IMR-90 (cell line): ENCODE data around the gene IL12A. TPM values are rescaled to one million over a fixed set of nuclear protein-coding genes. Genes with fewer than 3 reads are reported as not detected.

Source experiments
- ATAC-seq: fragments of 200-7000 bp; cut with Tn5 transposase; 2 replicates; pipeline ENCODE4 v1.9.1; 2020; ENCODE audit warnings: low read depth, mild to moderate bottlenecking, moderate library complexity
- BruUV-seq: library from RNA; stranded (reverse); fragments of 400-500 nt; replicated peaks from 2 replicates; lab custom pipeline; 2021; lab: Mats Ljungman, UMichigan
- CTCF ChIA-PET: fragments of 300-600 bp; formaldehyde crosslinking; extraction: SDS; loops from one replicate; lab custom pipeline; 2021; ENCODE audit warnings: antibody characterized with exemption; lab: Yijun Ruan, JAX
- POLR2A ChIA-PET: fragments of 300-600 bp; sonication (Branson Sonifier 250); formaldehyde crosslinking; loops from one replicate; lab custom pipeline; 2022; ENCODE audit warnings: antibody characterized with exemption; ENCODE audit not compliant: unreplicated experiment; lab: Charles Lee
- DNase-seq: peaks from one replicate; pipeline ENCODE4 v3.0.0; 2013
- H2AFZ ChIP-seq: replicated peaks from 2 replicates; pipeline ENCODE3; 2013; ENCODE audit warnings: low read length, mild to moderate bottlenecking; ENCODE audit not compliant: poor library complexity
- H2AK5ac ChIP-seq: 2 replicates; pipeline ENCODE4 v1.6.1; 2013; ENCODE audit warnings: low read depth, low read length, inconsistent platforms
- H2AK9ac ChIP-seq: replicated peaks from 2 replicates; pipeline ENCODE3; 2013; ENCODE audit warnings: mild to moderate bottlenecking, low read depth, low read length, moderate library complexity; ENCODE audit not compliant: poor library complexity
- H2BK120ac ChIP-seq: 2 replicates; pipeline ENCODE4 v1.6.1; 2013; ENCODE audit warnings: low read depth, low read length, inconsistent platforms
- H2BK15ac ChIP-seq: 3 replicates; pipeline ENCODE4 v1.6.1; 2013; ENCODE audit warnings: low read depth, low read length, inconsistent platforms
- H2BK20ac ChIP-seq: 2 replicates; pipeline ENCODE4 v1.6.1; 2013; ENCODE audit warnings: low read depth, mild to moderate bottlenecking, inconsistent platforms, low read length, moderate library complexity
- H2BK5ac ChIP-seq: 2 replicates; pipeline ENCODE4 v1.6.1; 2013; ENCODE audit warnings: mild to moderate bottlenecking, low read depth, low read length, inconsistent platforms; ENCODE audit not compliant: poor library complexity, severe bottlenecking
- H3K14ac ChIP-seq: replicated peaks from 2 replicates; pipeline ENCODE4 v1.6.1; 2013; ENCODE audit warnings: low read depth, low read length, inconsistent platforms
- H3K18ac ChIP-seq: 2 replicates; pipeline ENCODE4 v1.6.1; 2013; ENCODE audit warnings: low read depth, low read length, control low read depth
- H3K23ac ChIP-seq: 2 replicates; pipeline ENCODE4 v1.6.1; 2013; ENCODE audit warnings: low read depth, low read length, inconsistent platforms
- H3K27ac ChIP-seq: 2 replicates; pipeline ENCODE4 v1.5.1; 2013; ENCODE audit warnings: mild to moderate bottlenecking, control low read depth, low read length; ENCODE audit not compliant: insufficient read depth
- H3K27me3 ChIP-seq: 2 replicates; pipeline ENCODE4 v1.6.1; 2013; ENCODE audit warnings: low read length; ENCODE audit not compliant: control insufficient read depth, insufficient read depth
- H3K36me3 ChIP-seq: 2 replicates; pipeline ENCODE4 v1.6.1; 2013; ENCODE audit warnings: low read length, mixed read lengths; ENCODE audit not compliant: control insufficient read depth, insufficient read depth
- H3K4ac ChIP-seq: 2 replicates; pipeline ENCODE4 v1.6.1; 2013; ENCODE audit warnings: low read depth, low read length, inconsistent platforms
- H3K4me1 ChIP-seq: 2 replicates; pipeline ENCODE4 v1.6.1; 2013; ENCODE audit warnings: low read length, mixed read lengths; ENCODE audit not compliant: control insufficient read depth, insufficient read depth
- H3K4me2 ChIP-seq: 2 replicates; pipeline ENCODE4 v1.6.1; 2013; ENCODE audit warnings: low read depth, mild to moderate bottlenecking, control low read depth, low read length, moderate library complexity
- H3K4me3 ChIP-seq: 2 replicates; pipeline ENCODE4 v1.5.1; 2013; ENCODE audit warnings: low read depth, mild to moderate bottlenecking, control low read depth, low read length, moderate library complexity; ENCODE audit not compliant: insufficient read depth
- H3K56ac ChIP-seq: 2 replicates; pipeline ENCODE4 v1.6.1; 2013; ENCODE audit warnings: low read length, inconsistent platforms; ENCODE audit not compliant: insufficient read depth; ENCODE audit errors: extremely low read depth
- H3K79me1 ChIP-seq, 2 experiments: 2 replicates each; pipeline ENCODE4 v1.6.1; 2013; ENCODE audit warnings: low read length in 2 of 2, inconsistent platforms in 1 of 2, low read depth in 1 of 2
- H3K9ac ChIP-seq: 2 replicates; pipeline ENCODE4 v1.6.1; 2013; ENCODE audit warnings: low read depth, low read length, control low read depth
- H3K9me1 ChIP-seq: 2 replicates; pipeline ENCODE4 v1.6.1; 2013; ENCODE audit warnings: low read length, inconsistent platforms; ENCODE audit not compliant: insufficient read depth
- H3K9me3 ChIP-seq: 2 replicates; pipeline ENCODE4 v1.6.1; 2013; ENCODE audit warnings: low read length; ENCODE audit not compliant: control insufficient read depth, insufficient read depth
- H4K20me1 ChIP-seq: 2 replicates; pipeline ENCODE4 v1.6.1; 2013; ENCODE audit warnings: low read length, inconsistent platforms; ENCODE audit not compliant: insufficient read depth
- H4K5ac ChIP-seq: 2 replicates; pipeline ENCODE4 v1.6.1; 2013; ENCODE audit warnings: mild to moderate bottlenecking, low read depth, low read length, control low read depth
- H4K8ac ChIP-seq, 2 experiments: 2 replicates each; pipeline ENCODE4 v1.6.1; 2013; ENCODE audit warnings: low read depth in 2 of 2, low read length in 2 of 2, control low read depth in 1 of 2, inconsistent platforms in 1 of 2
- H4K91ac ChIP-seq: 2 replicates; pipeline ENCODE4 v1.6.1; 2013; ENCODE audit warnings: low read depth, low read length, inconsistent platforms; ENCODE audit not compliant: insufficient read depth
- BHLHE40 ChIP-seq: fragments of 150-350 bp; IDR thresholded peaks from 2 replicates; pipeline ENCODE4 v1.6.1; 2016; ENCODE audit warnings: mild to moderate bottlenecking, low read depth, low read length
- CEBPB ChIP-seq: IDR thresholded peaks from 2 replicates; pipeline ENCODE4 v1.6.1; 2012; ENCODE audit warnings: low read depth, low read length, improper control_type of control experiment
- CHD1 ChIP-seq: IDR thresholded peaks from 2 replicates; pipeline ENCODE4 v1.6.1; 2012; ENCODE audit warnings: low read depth, low read length, improper control_type of control experiment
- CTCF ChIP-seq: conservative IDR thresholded peaks from 2 replicates; pipeline ENCODE4 v1.5.1; 2012; ENCODE audit warnings: mild to moderate bottlenecking, low read depth, low read length, improper control_type of control experiment
- ELK1 ChIP-seq: fragments of 150-350 bp; IDR thresholded peaks from 2 replicates; pipeline ENCODE4 v1.6.1; 2016; ENCODE audit warnings: low read depth, mild to moderate bottlenecking, low read length, moderate library complexity, borderline replicate concordance
- FOS ChIP-seq: fragments of 150-350 bp; IDR thresholded peaks from 2 replicates; pipeline ENCODE4 v1.6.1; 2016; ENCODE audit warnings: low read depth, low read length
- MAFK ChIP-seq: IDR thresholded peaks from 2 replicates; pipeline ENCODE4 v1.6.1; 2012; ENCODE audit warnings: low read depth, low read length, improper control_type of control experiment
- MAZ ChIP-seq: IDR thresholded peaks from 2 replicates; pipeline ENCODE4 v1.6.1; 2012; ENCODE audit warnings: low read depth, mild to moderate bottlenecking, low read length, improper control_type of control experiment, moderate library complexity, borderline replicate concordance
- MXI1 ChIP-seq: IDR thresholded peaks from 2 replicates; pipeline ENCODE4 v1.6.1; 2012; ENCODE audit warnings: low read depth, mild to moderate bottlenecking, low read length, moderate library complexity, borderline replicate concordance
- NFE2L2 ChIP-seq: fragments of 150-350 bp; IDR thresholded peaks from 2 replicates; pipeline ENCODE4 v1.6.1; 2016; ENCODE audit warnings: low read depth, mild to moderate bottlenecking, low read length
- POLR2A ChIP-seq: IDR thresholded peaks from 2 replicates; pipeline ENCODE4 v1.6.1; 2012; ENCODE audit warnings: mild to moderate bottlenecking, low read depth, low read length
- RAD21 ChIP-seq: IDR thresholded peaks from 2 replicates; pipeline ENCODE4 v1.6.1; 2012; ENCODE audit warnings: low read length, improper control_type of control experiment
- RCOR1 ChIP-seq: IDR thresholded peaks from 2 replicates; pipeline ENCODE4 v1.6.1; 2012; ENCODE audit warnings: mild to moderate bottlenecking, low read length, improper control_type of control experiment; ENCODE audit not compliant: insufficient replicate concordance
- RFX5 ChIP-seq: IDR thresholded peaks from 2 replicates; pipeline ENCODE4 v1.8.0; 2012; ENCODE audit warnings: low read depth, mild to moderate bottlenecking, low read length, moderate library complexity
- SMC3 ChIP-seq: fragments of 150-350 bp; IDR thresholded peaks from 2 replicates; pipeline ENCODE4 v1.6.1; 2016; ENCODE audit warnings: low read depth, mild to moderate bottlenecking, antibody characterized with exemption, low read length, moderate library complexity
- USF2 ChIP-seq: fragments of 150-350 bp; IDR thresholded peaks from 2 replicates; pipeline ENCODE4 v1.6.1; 2017; ENCODE audit warnings: mild to moderate bottlenecking, antibody characterized with exemption, low read length, low read depth
- WGBS, 2 experiments: methylation state at CpG; one replicate each; pipeline versions ENCODE4 v1.1.5 to v1.1.7; 2013; ENCODE audit warnings: missing lambda C conversion rate in 2 of 2; ENCODE audit not compliant: insufficient read length in 1 of 2; ENCODE audit errors: extremely low coverage in 2 of 2; 5-methylcytosine and 5-hydroxymethylcytosine counted together
- dilution Hi-C: fragments of 300-500 bp; cut with HindIII; formaldehyde crosslinking; loops from one replicate; pipeline ENCODE4 v1.14.3; 2018; ENCODE audit warnings: low sequenced_read_pairs; ENCODE audit not compliant: unreplicated experiment
- in situ Hi-C: fragments of 300-500 bp; cut with MboI; formaldehyde crosslinking; loops from 3 replicates; pipeline ENCODE4 v1.14.3; 2019; ENCODE audit warnings: low sequenced_read_pairs, inconsistent platforms, mixed read lengths
- intact Hi-C: fragments of 100-400 bp; cut with micrococcal nuclease; formaldehyde crosslinking; loops from 2 replicates; pipeline ENCODE4 v1.10.0; 2022
- polyA plus RNA-seq, 3 experiments: library from polyadenylated mRNA; depleted of rRNA; stranded (reverse); fragments of >200 nt; gene quantifications; 2 replicates each; pipeline ENCODE4 v1.2.3, GENCODE V29; 2012; ENCODE audit warnings: low replicate concordance in 1 of 3
- total RNA-seq: library from RNA; depleted of rRNA; stranded (reverse); fragments of >200 nt; gene quantifications from 2 replicates; pipeline ENCODE4 v1.2.3, GENCODE V29; 2012

IL12A gene
- total and polyA plus RNA-seq, 2 of the 4 experiments (the other 2 are of a cell fraction) = 0.90 to 2.9 TPM

- Histone ChIP-seq H2AK9ac (no peak overlapping the region), H3K36me3 (no peaks in the 10 kb centered on the region), H2BK20ac (peak overlapping the region; percentile 68; the same call in 1 of the 2 replicates), H3K14ac (no peak overlapping the region), H3K27me3 (no peaks in the 10 kb centered on the region), H4K20me1 (no peaks in the 10 kb centered on the region), H3K18ac (no peak overlapping the region), H4K5ac (no peak overlapping the region), H2BK120ac (peak overlapping the region; percentile 83), H4K8ac (peak overlapping the region in 1 of 2 experiments; percentile 52; a peak in 2 of 4 replicates), H2AFZ (peak overlapping the region; percentile 71), H3K56ac (no peak overlapping the region), H3K4me1 (peaks cover 14% of the 10 kb centered on the region), H3K4ac (peak overlapping the region; percentile 58), H4K91ac (peak overlapping the region; percentile 42; the same call in 1 of the 2 replicates), H3K4me3 (no peak overlapping the region), H3K9ac (no peak overlapping the region), H3K27ac (no peak overlapping the region; the same call in 1 of the 2 replicates), H3K79me1 (no peaks in the 10 kb centered on the region; a peak in 1 of 4 replicates), H2BK5ac (peak overlapping the region; percentile 79), H3K9me1 (peaks cover 14% of the 10 kb centered on the region), H3K23ac (no peak overlapping the region), H3K4me2 (no peak overlapping the region), H2AK5ac (peak overlapping the region; percentile 9; the same call in 1 of the 2 replicates), H3K9me3 (no peaks in the 10 kb centered on the region), H2BK15ac (no peak overlapping the region; the same call in 2 of the 3 replicates)
- in situ Hi-C loops = loop anchor here (10.0 to 25.0 kb wide), 2 partner anchors 321 to 761 kb away; no protein-coding TSS in a partner anchor
- ChIA-PET POLR2A (no interaction called here), CTCF (no interaction called here)
- dilution Hi-C loops = no loop called here
- no CpG with 5 or more reads among the region's 1 CpG for WGBS, 2 experiments
- TF ChIP-seq SMC3 = no peak
- no peak for TF ChIP-seq CTCF
- TF ChIP-seq RCOR1 = no peak
- TF ChIP-seq RAD21 = no peak
- no peak for TF ChIP-seq MAFK
- TF ChIP-seq USF2 = no peak
- TF ChIP-seq ELK1 = no peak
- TF ChIP-seq FOS = no peak
- TF ChIP-seq CEBPB = no peak
- TF ChIP-seq BHLHE40 = no peak
- no peak for TF ChIP-seq MAZ
- TF ChIP-seq RFX5 = no peak
- no peak for TF ChIP-seq NFE2L2
- no peak for TF ChIP-seq POLR2A
- no peak for TF ChIP-seq MXI1
- TF ChIP-seq CHD1 = no peak
- ATAC-seq = peak; percentile 64
- no TSS peak for BruUV-seq
- intact Hi-C loops = no loop called here
- peak; percentile 84 for DNase-seq
Observed at GRCh38 chr3:160023476-160023875, 34.8 kb downstream of the IL12A start.
